Prostate gland (tissue), 2 donors: ENCODE data around the gene ADGRB3.

Experiments
- POLR2A ChIP-seq: fragments of 450-650 bp; IDR thresholded peaks from one replicate; pipeline ENCODE4 v1.6.1; 2016; ENCODE audit warnings: antibody characterized with exemption, mild to moderate bottlenecking
- POLR2AphosphoS5 ChIP-seq: sonication (generic); formaldehyde crosslinking; IDR thresholded peaks from one replicate; pipeline ENCODE4 v1.6.1; 2017; ENCODE audit warnings: antibody characterized with exemption
- TF ChIP-seq, protein P1 (sequence below), 4 experiments: fragments of 200-600 bp in 2 of 4; fragments of 450-650 bp in 2 of 4; sonication (generic) in 2 of 4; IDR thresholded peaks; 1 replicate in 3 of 4; 2 replicates in 1 of 4; pipeline ENCODE4 v1.5.1; 2016 to 2019; ENCODE audit warnings: antibody characterized with exemption in 4 of 4, mild to moderate bottlenecking in 2 of 4, moderate library complexity in 2 of 4

DNA sequence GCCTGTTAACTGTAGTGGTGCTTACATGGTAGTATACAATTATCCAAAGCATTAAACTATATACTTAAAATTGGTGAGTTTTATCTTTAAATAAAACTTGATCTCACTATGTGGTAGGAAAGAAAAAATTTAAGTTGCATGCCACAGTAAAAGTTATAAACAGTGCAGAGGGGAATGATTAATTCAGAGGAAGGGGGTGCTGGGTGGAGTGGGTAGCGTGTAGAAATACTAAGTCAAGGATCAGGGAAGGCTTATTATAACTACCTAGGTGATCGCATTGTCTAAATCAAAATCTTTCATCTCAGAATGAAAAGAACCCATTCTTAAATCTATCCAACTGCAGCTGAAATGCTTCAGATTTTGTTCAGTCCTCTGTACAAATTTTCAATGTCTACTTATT, 428.3 kb downstream of the ADGRB3 start:
- TF ChIP-seq, protein P1, sequence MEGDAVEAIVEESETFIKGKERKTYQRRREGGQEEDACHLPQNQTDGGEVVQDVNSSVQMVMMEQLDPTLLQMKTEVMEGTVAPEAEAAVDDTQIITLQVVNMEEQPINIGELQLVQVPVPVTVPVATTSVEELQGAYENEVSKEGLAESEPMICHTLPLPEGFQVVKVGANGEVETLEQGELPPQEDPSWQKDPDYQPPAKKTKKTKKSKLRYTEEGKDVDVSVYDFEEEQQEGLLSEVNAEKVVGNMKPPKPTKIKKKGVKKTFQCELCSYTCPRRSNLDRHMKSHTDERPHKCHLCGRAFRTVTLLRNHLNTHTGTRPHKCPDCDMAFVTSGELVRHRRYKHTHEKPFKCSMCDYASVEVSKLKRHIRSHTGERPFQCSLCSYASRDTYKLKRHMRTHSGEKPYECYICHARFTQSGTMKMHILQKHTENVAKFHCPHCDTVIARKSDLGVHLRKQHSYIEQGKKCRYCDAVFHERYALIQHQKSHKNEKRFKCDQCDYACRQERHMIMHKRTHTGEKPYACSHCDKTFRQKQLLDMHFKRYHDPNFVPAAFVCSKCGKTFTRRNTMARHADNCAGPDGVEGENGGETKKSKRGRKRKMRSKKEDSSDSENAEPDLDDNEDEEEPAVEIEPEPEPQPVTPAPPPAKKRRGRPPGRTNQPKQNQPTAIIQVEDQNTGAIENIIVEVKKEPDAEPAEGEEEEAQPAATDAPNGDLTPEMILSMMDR (IDR thresholded peaks at IDR 0.05): no peak
- TF ChIP-seq POLR2A (no peak), POLR2AphosphoS5 (no peak)
